Right renal cortex interstitium (tissue), 3 donors: Measurements from ENCODE around the gene RASA3. TPM values are rescaled to one million over a fixed set of nuclear protein-coding genes. Genes with fewer than 3 reads are reported as not detected.
"Not testable (repeated sequence)": the region's sequence is repeated elsewhere in the genome, so short reads cannot be mapped to it uniquely, and the experiment has no call there.

ENCODE experiments used
- DNase-seq, 3 donors: peaks; one replicate each; pipeline ENCODE4 v3.0.0-alpha.2; 2013; ENCODE audit warnings: low read depth in 3 of 3, low spot score in 2 of 3
- polyA plus RNA-seq, 3 donors: library from polyadenylated mRNA; unstranded; fragments of 120-200 nt; gene quantifications; one replicate each; pipeline ENCODE4 v1.2.1, GENCODE V29; 2013; ENCODE audit not compliant: insufficient read length in 3 of 3

RASA3 gene
- polyA plus RNA-seq, 3 donors = 12.0 to 13.1 (median 12.5) TPM

- no peak for DNase-seq
These were observed 23.8 kb upstream of the RASA3 start for GRCh38 chr13:114155926-114156883.

- no peak for DNase-seq
These were observed 22.9 kb upstream of the RASA3 start for GRCh38 chr13:114155320-114155719.

DNA sequence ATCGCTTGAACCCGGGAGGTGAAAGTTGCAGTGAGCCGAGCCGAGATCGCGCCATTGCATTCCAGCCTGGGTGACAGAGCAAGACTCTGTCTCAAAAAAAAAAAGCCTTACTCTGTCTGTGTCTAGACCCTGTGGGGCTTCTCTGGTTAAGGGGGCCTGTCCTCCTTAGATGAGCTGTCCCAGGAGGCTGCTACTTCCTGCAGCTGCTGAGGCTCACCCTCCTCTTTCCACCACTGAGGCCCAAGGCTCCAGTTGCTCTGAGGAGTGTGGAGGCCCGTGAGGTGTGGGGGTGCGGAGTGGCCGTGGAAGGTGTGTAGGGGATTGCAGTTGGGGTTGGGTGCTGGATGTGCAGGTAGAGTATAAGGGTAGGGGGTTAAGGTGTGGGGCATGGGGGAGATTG, 22.1 kb upstream of the RASA3 start:
- DNase-seq = no peak

GRCh38 chr13:114153485-114154080, 21.2 kb upstream of the RASA3 start:
- DNase-seq = no peak

GRCh38 chr13:114152831-114153371, 20.5 kb upstream of the RASA3 start:
- no peak for DNase-seq

- no peak for DNase-seq
These were observed 19.8 kb upstream of the RASA3 start for GRCh38 chr13:114152285-114152645.

DNA sequence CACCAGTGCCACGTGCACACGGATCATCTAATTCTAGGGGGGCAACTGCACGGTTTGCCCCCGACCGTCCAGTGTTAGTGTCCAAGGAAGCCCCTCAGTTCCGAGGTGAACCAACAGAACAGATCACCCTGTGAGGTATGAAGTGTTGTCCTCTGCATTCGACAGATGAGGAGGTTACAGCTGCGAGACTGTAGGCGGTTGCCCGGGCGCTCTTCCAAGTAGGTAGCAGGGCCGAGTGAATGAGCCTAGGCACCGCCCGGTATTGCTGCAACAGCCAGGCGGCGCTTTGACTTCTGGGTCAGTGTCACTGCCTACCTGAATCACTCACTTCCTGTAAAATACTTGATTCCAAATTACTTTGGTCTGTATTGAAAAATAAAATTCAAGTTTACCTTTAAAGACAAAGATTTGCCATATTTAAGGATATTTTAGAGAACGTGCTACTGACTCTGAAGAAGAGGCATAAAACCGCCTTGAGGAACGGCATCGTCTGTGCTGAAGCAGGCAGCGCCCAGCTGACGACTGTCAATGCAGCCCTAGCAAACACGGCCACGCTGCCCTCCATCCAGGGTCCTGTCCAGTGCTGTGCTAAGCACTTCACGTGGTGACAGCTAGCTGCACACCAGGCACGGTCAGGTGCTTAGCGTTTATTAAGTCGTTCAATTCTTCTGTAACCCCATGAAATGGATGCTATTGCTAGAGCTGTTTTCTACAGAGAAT, 19.3 kb upstream of the RASA3 start:
- no peak for DNase-seq

DNA sequence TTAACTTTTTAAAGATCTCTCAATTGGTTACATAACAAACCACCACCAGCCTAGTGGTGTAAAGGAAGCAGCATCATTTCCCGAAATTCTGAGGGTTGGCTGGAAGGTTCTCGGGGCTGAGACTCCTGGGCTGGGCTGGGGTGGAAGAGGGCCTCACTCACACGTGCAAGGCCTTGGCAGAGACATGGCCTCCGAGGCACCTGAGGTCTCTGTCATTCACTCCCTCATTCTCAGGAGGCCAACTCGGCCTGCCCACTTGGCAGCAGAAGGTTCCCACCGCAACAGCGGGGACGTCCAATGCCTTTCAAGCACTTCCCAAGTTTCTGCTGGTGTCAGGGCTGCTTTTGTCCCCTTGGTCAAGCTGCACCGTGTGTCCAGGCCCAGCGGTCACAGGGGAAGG, 18.6 kb upstream of the RASA3 start:
- DNase-seq = no peak

DNA sequence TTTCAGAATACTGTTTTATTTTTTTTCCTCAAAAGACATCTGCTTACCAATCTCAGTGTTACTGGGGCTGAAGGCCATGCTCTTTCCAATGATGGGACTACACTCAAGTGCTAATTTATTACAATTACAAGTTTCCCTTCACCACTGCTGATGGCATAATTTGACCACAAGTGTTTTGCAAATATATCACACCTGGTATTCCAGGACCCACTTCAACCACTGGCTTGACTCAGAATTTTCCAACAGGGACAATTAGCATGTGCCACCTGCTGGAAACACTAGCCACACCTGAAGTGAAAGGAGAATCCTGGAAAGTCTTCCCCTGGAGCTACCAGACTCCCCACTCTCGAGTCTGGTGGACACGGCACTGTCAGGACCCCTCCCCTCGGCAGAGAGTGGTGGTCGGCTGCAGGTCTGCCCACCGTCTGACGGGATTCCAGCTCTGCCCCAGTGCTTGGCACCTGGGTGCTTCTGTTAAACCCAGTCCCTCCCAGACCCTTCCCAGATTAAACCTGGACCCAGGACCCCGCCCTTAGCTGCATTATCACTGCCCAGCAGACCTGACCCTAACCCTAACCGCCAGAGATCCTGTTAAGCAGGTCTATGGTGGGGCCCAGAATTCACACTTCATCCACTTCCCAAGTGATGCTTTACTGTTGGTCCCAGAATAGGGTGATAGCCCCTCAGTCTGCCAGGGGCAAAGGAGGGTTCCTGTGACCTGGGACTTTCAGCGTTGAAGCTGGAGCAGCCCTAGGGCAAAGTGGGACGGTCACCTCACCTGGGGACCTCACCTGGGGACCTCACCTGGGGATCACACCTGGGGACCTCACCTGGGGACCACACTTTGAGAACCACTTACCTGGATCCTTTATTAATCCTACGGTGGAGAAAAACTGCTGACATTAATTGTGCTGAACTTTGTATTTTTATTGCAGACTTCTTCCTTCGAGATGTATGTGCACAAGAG, 17.6 kb upstream of the RASA3 start:
- DNase-seq = no peak

GRCh38 chr13:114148886-114149285, 16.5 kb upstream of the RASA3 start:
- not testable (repeated sequence) for DNase-seq

GRCh38 chr13:114148521-114148855, 16.1 kb upstream of the RASA3 start:
- DNase-seq = no peak

DNA sequence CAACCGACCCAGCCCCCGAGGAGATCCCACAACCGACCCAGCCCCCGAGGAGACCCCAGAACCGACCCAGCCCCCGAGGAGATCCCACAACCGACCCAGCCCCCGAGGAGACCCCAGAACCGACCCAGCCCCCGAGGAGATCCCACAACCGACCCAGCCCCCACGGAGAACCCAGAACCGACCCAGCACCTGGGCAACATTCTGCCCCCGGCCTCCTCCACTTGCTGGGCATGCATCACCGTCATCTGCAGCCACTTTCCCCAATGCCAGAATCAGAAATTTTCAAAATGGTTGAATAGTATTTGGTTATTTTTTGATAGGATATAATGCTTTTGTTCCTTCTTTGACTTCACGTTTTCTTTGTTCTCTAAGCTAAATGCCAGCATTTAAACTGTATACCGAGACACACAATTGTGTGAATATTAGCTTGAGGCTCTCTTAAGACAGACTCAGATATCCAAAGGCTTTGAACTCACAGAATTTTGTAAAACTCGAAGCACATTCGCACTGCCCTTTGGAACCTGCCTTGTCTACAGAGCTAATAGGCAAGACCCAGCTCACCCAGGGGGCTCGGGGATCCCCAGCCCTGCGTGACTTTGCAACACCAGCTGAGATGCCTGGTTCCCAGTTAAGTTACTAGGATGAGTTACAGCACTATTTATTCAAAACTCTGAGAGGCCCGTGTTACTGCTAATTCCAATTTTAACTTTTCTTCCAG, 15.5 kb upstream of the RASA3 start:
- no peak for DNase-seq

DNA sequence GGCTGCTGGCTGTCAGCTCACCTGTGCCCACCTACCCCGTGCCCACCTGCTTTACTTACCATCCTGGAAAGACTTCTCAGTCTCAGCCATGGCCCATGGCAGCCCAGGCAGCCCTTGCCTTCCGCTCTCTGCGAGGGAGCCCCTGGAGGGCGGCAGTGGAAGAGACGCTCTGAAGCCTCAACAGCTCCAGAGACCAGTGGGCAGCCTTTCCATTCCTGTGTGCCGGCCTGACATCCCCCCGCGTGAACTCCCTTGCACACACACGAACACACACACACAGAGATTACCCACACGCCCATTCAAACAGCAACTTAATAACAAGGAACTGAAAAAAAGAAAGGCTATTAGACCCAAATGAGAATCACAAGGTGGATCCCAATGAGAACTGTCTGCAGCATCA, 14.2 kb upstream of the RASA3 start:
- no peak for DNase-seq

DNA sequence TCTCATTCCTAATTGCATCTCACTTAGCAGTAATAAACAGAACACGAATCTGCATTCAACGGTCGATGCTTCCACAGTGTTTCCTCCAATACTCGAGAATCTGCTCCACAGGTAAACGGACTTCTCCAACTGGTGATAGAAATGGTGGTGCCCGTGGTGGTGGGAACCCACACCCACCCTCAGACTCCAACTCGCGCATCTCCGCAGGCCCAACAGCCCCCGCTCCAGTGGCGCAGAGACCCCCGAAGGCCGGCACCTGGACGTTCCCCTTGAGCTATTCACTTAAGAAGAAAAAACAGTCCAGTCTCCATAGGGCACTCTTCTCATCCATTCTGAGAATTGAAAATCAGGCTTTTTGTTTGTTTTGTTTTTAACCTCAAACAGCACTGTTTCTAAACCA, 13.8 kb upstream of the RASA3 start:
- no peak for DNase-seq

DNA sequence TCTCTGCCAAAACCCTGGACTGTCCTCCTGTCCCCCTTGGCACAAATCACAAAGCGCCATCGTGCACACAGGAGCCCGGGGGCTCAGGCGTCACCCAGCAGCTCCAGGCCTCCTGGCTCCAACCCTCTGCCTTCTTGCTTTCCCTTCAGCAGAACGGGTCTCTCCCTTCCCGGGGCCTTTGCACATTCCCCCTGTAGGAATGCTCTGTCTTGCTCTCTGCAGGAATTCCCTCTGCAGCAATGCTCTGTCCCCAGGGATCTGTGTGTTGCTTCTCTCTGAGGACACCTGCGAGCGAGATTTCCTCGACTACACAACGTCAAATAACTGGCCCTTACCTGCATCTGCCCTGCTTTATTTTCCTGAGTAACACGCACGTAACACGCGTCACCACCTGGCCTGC, 13.3 kb upstream of the RASA3 start:
- no peak for DNase-seq

DNA sequence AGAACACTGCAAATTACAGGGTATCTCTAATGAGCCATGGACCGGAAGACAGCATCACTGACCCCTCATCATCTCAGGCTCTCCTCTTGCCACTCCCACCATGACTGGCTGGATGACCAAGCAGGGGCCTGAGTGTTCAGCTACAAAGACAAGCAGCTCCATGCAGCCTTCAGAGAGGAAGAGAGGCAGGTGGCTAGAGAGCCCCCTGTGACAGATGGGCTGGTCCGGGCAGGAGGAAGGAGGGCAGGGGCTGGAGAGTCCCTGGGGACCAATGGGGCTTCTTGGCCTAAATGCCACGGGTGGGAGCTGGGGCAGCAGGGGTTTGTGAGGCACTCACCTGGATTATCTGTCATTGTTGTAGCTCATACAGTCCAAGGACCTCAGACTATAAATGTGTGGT, 12.8 kb upstream of the RASA3 start:
- no peak for DNase-seq

GRCh38 chr13:114144606-114145244, 12.3 kb upstream of the RASA3 start:
- DNase-seq = no peak

DNA sequence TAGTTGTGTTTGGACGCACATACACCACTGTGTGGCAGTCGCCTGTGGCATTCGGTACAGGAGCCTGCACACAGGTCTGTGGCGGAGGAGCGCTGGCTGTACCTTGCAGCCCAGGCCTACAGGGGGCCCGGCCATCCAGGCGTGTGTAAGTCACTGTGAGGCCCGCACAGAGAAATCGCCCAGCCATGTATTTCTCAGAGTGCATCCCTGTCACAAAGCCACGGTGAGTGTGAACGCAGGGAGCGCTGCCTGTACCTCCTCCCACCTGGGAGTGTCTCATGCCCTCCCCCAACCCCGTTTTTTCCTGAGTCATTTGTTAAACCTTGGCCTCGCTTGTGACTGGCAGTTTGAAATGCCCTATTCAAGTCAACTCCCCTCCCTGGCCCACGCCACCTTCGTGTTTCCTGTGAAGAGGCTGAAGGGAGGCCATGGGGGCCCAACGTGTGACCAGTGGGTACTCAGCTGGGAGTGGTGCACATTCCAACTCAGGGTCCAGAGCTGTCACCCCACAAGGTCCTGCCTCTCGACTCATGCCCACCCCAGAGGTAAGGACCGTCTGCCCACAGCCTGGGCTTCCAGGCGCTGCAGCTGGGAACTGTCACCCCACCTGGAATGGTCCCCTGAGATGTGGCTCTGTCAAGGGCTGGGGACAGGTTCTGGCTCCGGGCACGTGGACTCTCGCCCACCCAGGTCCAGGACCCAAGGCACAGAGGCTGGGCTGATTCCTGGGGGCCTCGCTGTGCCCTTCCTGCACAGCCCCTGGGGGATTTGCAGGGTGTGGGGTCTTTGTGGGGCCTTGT, 11.6 kb upstream of the RASA3 start:
- DNase-seq = no peak
